Lung (tissue), 12 donors: ENCODE measurements around the gene TTLL3. TPM values are rescaled to one million over a fixed set of nuclear protein-coding genes. Genes with fewer than 3 reads are reported as not detected.
"Not testable (repeated sequence)": the region's sequence is repeated elsewhere in the genome, so short reads cannot be mapped to it uniquely, and the experiment has no call there.

Experiments used
- ATAC-seq: fragments of 200-7000 bp; cut with Tn5 transposase; one replicate; pipeline ENCODE4 v1.9.1; 2020; ENCODE audit warnings: moderate number of reproducible peaks; ENCODE audit not compliant: insufficient read depth, low FRiP score
- DNase-seq, 3 donors: peaks; one replicate each; pipeline ENCODE4 v3.0.0-alpha.2; 2013 to 2017
- H3K27ac ChIP-seq, 2 donors: one replicate each; pipeline ENCODE4 v1.5.1; 2013; ENCODE audit warnings: mild to moderate bottlenecking in 2 of 2, moderate library complexity in 2 of 2, control low read depth in 1 of 2, inconsistent platforms in 1 of 2, low read depth in 1 of 2, low read length in 1 of 2
- H3K27me3 ChIP-seq, 3 donors: one replicate each; pipeline ENCODE4 v1.5.1; 2013; ENCODE audit warnings: low read length in 2 of 3; ENCODE audit not compliant: control insufficient read depth in 3 of 3, insufficient read depth in 3 of 3
- H3K36me3 ChIP-seq, 4 donors: one replicate each; pipeline ENCODE4 v1.5.1; 2013; ENCODE audit warnings: low read length in 4 of 4, mild to moderate bottlenecking in 1 of 4, moderate library complexity in 1 of 4; ENCODE audit not compliant: control insufficient read depth in 4 of 4, insufficient read depth in 4 of 4
- H3K4me1 ChIP-seq, 5 donors: one replicate each; pipeline ENCODE4 v1.5.1; 2013; ENCODE audit warnings: low read length in 5 of 5, mild to moderate bottlenecking in 2 of 5, moderate library complexity in 1 of 5; ENCODE audit not compliant: control insufficient read depth in 5 of 5, insufficient read depth in 5 of 5
- H3K4me3 ChIP-seq: one replicate; pipeline ENCODE4 v1.5.1; 2013; ENCODE audit warnings: mild to moderate bottlenecking, control low read depth, moderate library complexity
- H3K9ac ChIP-seq, 2 donors: one replicate each; pipeline ENCODE4 v1.5.1; 2013; ENCODE audit warnings: low read length in 2 of 2, control low read depth in 1 of 2; ENCODE audit not compliant: insufficient read depth in 1 of 2
- H3K9me3 ChIP-seq, 4 donors: one replicate each; pipeline ENCODE4 v1.5.1; 2013; ENCODE audit warnings: low read length in 3 of 4, mild to moderate bottlenecking in 1 of 4, moderate library complexity in 1 of 4; ENCODE audit not compliant: control insufficient read depth in 4 of 4, insufficient read depth in 3 of 4
- CTCF ChIP-seq: IDR thresholded peaks from 2 replicates; pipeline ENCODE4 v1.5.1; 2012; ENCODE audit warnings: mild to moderate bottlenecking; ENCODE audit errors: control extremely low read depth, extremely low read depth
- WGBS, 2 donors: extraction: QIAGEN DNeasy Blood & Tissue Kit; methylation state at CpG; one replicate each; pipeline ENCODE4 v1.1.7; 2013; 5-methylcytosine and 5-hydroxymethylcytosine counted together
- polyA plus RNA-seq, 2 donors: library from polyadenylated mRNA; stranded (reverse); fragments of 200-250 nt; gene quantifications; one replicate each; pipeline ENCODE4 v1.2.1, GENCODE V29; 2013
- total RNA-seq, 2 donors: library from RNA; depleted of rRNA in 1 of 2; stranded (reverse); fragments of >200 nt in 1 of 2; gene quantifications; one replicate each; pipeline ENCODE4 v1.2.1, GENCODE V29; 2014 to 2021
- donor health status: control.
- donor health status: control.
- donor health status: Bipolar disorder and iron deficiency.
- donor health status: healthy.
- donor health status: DM: yes; HTN: yes; CAD: no.

TTLL3 gene
- total and polyA plus RNA-seq, 4 donors: 28.4 to 82.3 (median 37.5) TPM

GRCh38 chr3:9866639-9867038 is 56.6 kb downstream of the TTLL3 start:
- TF ChIP-seq CTCF: no peak
- H3K9ac ChIP-seq: no peak overlapping the region
- H3K9me3 ChIP-seq: no peaks in the 10 kb centered on the region
- no peak overlapping the region for H3K27ac ChIP-seq
- no peaks in the 10 kb centered on the region for H3K27me3 ChIP-seq
- peaks cover 0 to 29% (median 6%) of the 10 kb centered on the region in 5 donors for H3K4me1 ChIP-seq
- no peak for ATAC-seq
- H3K36me3 ChIP-seq: no peaks in the 10 kb centered on the region
- WGBS, 2 donors: 76 to 93% methylated on average over 8 of the region's 8 CpGs
- DNase-seq: no peak
- H3K4me3 ChIP-seq: no peak overlapping the region

- ATAC-seq (no peak), DNase-seq (no peak)
- no peak for TF ChIP-seq CTCF
- peaks cover 0 to 28% (median 6%) of the 10 kb centered on the region in 5 donors for H3K4me1 ChIP-seq
- H3K27me3 ChIP-seq: no peaks in the 10 kb centered on the region
- H3K27ac ChIP-seq: no peak overlapping the region
- H3K4me3 ChIP-seq: no peak overlapping the region
- no peaks in the 10 kb centered on the region for H3K36me3 ChIP-seq
- H3K9ac ChIP-seq: no peak overlapping the region
- no peaks in the 10 kb centered on the region for H3K9me3 ChIP-seq
- 85 to 90% methylated on average over 12 of the region's 12 CpGs for WGBS, 2 donors
Observed at GRCh38 chr3:9867106-9867505, 57.0 kb downstream of the TTLL3 start.

GRCh38 chr3:9869955-9870354 is 59.9 kb downstream of the TTLL3 start:
- Histone ChIP-seq H3K9ac (no peak overlapping the region), H3K4me1 (peaks cover 0 to 5% (median 0%) of the 10 kb centered on the region in 5 donors), H3K9me3 (no peaks in the 10 kb centered on the region), H3K4me3 (no peak overlapping the region), H3K27ac (no peak overlapping the region), H3K27me3 (no peaks in the 10 kb centered on the region), H3K36me3 (no peaks in the 10 kb centered on the region)
- no peak for TF ChIP-seq CTCF
- 76 to 82% methylated on average over 5 of the region's 5 CpGs for WGBS, 2 donors
- DNase-seq: no peak
- ATAC-seq: no peak

DNA sequence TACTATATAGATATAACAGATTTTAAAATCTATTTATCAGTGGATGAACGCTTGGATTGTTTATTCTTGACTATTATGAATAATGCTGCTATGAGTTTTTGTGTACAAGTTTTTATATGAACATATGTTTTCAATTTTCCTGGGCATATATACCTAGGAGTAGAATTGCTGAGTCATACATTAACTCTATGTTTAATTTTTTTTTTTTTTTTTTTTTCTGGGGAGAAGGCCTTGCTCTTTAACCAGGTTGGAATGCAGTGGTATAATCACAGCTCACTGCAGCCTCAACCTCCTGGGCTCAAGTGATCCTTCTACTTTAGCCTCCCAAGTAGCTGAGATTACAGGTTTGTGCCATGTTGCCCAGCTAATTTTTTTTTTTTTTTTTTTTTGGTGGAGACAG is 60.9 kb downstream of the TTLL3 start:
- WGBS, 2 donors: 49 to 94% methylated on average over 1 of the region's 1 CpG
- Histone ChIP-seq H3K27me3 (no peaks in the 10 kb centered on the region), H3K9me3 (no peaks in the 10 kb centered on the region), H3K36me3 (no peaks in the 10 kb centered on the region), H3K4me3 (no peak overlapping the region), H3K9ac (no peak overlapping the region), H3K4me1 (no peaks in the 10 kb centered on the region), H3K27ac (no peak overlapping the region)
- ATAC-seq: no peak
- no peak for TF ChIP-seq CTCF
- DNase-seq: no peak

DNA sequence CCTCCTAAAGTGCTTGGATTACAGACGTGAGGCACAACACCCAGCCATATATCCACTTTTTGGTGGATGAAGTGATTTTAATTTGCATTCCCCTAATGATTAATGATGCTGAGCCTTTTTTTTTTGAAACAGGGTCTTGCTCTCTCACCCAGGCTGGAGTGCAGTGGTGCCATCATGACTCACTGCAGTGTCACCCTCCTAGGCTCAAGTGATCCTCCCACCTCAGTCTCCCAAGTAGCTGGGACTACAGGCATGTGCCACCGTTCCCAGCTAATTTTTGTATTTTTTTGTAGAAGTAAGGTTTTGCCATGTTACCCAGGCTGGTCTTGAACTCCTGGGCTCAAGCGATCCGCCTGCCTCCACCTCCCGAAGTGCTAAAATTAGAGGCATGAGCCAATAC is 62.0 kb downstream of the TTLL3 start:
- not testable (repeated sequence) for H3K36me3 ChIP-seq, H3K9ac ChIP-seq, DNase-seq, H3K4me3 ChIP-seq, H3K4me1 ChIP-seq, H3K27ac ChIP-seq, ATAC-seq, H3K9me3 ChIP-seq, H3K27me3 ChIP-seq
- WGBS, 2 donors: 97% methylated on average over 5 of the region's 5 CpGs
